Endothelial cell of hepatic sinusoid (primary cell): ENCODE data around the gene PLXNA1.

Experiments
- in situ Hi-C: cut with HindIII; loops from 2 replicates; pipeline ENCODE4 v1.10.0; 2017; ENCODE audit warnings: low sequenced_read_pairs

PLXNA1 gene

DNA sequence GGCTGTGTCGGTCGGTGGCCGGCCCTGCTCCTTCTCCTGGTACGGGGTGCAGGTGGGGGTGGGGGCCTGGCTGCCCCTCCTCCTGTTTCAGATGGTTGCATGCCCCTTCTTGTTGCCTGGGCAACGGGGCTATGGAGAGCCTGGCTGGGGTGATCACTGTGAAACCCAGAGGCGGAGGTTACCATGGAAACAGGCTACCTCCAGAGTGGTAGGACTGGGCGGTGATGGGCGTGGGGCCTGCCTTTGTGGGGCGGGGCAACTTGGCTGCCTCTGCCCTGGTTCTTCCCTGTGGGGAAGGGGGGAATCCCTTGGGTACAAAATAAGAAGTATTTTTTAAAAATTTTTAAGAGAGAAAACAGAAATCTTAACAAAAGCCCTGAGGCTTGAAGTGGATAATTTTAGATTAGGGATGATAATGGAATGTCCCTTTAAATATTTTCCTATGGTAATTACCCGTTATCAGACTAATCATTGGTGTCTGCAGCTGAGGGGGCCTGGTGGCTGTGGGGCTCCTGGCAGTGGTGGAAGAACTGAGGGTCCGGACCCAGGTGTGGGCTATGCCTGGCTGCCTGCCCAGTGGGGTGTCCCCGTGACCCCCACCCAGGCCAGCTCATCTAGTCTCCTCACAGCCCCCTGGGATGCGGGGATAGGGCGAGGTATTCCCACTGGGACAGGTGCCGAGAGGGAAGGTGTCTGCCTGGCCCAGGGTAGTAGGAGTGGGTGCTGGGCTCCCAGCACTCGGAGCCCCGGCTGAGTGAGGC is 32.5 kb downstream of the PLXNA1 start:
- in situ Hi-C loops, result no loop called here

DNA sequence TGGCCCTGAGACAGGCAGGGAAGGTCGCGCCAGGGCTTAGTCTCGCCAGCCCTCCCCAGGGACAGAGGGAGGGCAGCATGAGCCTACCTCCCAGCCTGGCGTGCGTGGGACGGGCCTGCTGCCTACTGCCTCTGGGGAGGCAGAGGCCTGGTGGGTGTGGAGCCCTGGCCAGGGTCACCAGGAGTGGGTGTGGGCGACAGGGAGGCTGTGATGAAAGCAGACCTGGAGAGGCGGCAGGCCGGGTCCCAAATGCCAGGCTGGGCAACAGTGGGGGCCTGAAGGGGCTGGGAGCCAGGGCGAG is 33.1 kb downstream of the PLXNA1 start:
- in situ Hi-C loops, result no loop called here

DNA sequence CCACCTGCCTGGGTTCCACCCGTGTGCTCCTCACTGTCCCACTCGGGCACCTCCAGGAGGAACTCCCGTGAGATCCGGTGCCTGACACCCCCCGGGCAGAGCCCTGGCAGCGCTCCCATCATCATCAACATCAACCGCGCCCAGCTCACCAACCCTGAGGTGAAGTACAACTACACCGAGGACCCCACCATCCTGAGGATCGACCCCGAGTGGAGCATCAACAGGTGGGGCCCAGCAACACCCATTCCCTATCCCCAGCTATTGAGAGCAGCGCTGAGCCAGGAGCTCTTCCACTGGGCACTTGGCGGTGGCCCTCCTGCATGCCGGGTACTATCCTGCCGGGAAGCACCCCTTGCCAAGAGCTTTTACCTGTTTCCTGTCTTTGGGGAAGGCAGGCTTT is 33.5 kb downstream of the PLXNA1 start:
- in situ Hi-C loops, result no loop called here

DNA sequence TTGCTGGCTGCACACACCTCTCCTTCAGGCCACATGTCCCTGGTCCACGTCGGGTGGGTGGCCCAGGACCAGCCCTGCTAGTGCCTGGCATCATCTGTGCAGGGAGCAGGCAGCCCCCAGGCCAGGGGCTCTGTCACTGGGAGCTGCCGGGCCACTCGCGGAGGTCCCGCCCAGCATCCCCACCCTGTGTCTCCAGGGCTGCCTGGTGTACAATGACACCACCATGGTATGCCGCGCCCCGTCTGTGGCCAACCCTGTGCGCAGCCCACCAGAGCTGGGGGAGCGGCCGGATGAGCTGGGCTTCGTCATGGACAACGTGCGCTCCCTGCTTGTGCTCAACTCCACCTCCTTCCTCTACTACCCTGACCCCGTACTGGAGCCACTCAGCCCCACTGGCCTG is 34.3 kb downstream of the PLXNA1 start:
- in situ Hi-C loops, result no loop called here

DNA sequence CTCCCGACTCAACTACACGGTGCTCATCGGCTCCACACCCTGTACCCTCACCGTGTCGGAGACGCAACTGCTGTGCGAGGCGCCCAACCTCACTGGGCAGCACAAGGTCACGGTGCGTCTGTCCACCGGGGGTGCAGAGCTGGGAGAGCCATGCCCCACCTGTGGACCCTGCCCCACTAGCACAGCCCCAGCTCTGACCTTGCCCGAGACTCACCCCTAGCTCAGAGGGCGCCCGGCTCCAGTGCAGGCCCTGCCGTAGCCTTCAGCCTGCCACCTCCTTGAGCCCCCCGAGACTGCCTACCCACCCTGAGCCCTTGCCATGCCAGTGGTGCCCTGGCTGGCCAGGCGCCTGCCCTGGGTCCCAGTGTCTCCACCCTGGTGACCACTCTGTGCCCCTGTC is 34.9 kb downstream of the PLXNA1 start:
- in situ Hi-C loops, result no loop called here

DNA sequence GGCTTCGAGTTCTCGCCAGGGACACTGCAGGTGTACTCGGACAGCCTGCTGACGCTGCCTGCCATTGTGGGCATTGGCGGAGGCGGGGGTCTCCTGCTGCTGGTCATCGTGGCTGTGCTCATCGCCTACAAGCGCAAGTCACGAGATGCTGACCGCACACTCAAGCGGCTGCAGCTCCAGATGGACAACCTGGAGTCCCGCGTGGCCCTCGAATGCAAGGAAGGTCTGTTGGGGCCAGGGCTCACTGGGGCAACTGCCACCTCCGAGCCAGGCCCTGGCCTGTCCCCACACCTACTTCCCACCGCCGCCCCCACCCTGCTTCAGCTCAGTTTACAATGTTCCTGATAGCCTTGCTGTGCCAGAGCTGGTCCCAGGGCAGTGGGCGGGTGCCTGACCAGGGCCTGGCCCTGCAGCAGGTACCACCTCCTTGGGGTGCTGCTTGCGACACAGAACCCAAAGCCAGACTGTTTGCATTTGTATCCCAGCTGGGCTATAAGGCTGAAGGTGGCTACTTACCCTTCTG is 35.5 kb downstream of the PLXNA1 start:
- in situ Hi-C loops, result no loop called here

DNA sequence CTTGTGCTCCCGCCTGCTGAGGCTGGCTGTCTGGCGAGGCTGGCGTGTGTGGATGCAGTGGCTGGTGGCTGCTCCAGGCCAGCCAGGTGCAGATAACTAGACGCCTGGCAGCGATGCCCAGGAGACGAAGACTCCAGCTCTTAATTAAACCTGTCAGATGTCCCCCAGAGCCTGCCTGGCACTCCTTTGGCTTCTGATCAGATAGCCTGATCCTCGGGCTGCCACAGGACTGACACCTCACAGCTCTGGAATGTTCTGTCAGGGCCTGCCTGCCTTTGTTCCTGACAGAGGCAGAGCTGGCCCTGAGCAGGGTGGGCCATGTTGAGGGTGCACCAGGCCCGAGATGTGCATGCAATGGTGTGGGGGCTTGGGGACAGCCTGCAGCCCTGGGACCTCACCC is 36.5 kb downstream of the PLXNA1 start:
- in situ Hi-C loops, result no loop called here

DNA sequence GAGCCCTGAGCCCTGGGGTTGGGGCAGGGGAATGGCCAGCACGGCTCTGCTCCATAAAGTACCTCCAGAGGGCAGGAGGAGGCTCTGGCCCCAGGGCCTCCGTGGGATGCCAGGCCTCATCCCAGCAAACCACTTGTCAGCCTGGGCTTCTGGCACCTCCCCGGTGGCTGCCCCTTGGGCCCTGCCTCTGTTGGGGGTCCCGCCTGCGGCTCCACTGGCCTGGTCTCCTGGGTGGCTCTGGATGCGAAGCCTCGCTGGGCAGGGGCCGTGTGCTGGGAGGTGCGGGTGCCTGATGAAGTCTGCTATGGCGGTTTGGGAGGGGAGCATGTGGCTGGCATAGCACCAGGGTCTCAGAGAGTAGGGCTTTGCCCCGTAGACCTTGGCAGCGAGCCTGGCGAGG is 37.6 kb downstream of the PLXNA1 start:
- in situ Hi-C loops, result no loop called here

DNA sequence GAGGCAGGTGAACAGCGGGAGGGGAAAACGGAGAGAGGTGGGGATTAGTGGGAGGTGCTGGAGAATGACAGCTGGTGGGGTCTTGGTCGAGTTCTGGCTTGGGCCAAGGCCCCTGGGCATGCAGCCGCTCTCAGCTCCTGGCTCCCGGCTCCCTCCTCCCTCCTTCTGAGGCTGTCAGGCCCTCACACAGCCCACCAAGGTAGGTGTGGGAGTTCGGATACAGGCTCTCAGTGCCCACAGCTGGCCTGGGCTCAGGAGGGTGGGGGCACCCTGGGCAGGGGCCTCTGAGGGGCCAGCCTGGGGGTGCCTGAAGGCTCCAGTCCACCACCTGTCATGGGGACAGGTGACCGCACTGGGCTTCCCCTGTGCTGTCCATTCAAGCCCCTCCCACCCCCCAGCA is 39.9 kb downstream of the PLXNA1 start:
- in situ Hi-C loops, result no loop called here

DNA sequence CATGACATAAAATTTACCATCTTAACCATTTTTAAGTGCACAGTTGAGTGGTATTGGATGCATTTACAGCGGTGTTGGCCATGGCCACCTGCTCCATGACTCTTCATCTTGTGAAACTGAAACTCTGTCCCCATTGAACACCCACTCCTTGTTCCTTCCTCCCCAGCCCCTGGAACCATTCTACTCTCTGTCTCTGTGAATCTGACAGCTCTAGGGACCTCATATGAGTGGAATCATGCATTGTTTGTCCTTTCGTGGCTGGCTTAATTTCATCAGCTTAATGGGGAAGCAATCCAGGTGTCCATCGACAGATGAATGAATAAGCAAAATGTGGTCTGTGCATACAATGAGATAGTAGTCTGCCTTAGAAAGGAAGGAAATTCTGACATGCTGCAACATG is 42.5 kb downstream of the PLXNA1 start:
- in situ Hi-C loops, result no loop called here

DNA sequence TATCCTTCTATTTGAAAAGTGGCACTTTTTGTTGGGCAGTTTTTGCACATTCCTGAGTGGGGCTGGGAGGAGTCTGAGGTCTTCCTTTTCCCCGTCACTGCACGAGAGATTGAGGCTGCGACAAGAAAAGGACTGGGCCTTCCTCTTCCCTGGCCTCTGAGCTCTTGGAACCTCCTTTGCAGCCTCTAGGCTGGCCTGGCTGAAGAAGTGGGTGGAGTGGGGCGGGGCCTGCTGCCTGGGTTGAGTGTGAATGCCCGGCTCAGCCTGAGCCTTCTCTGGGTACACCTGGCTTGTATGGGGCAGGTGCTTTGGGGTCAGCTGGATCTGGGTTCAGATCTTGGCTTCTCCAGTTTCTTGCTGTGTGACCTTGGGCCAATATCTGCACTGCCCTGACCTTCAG is 43.1 kb downstream of the PLXNA1 start:
- in situ Hi-C loops, result no loop called here

DNA sequence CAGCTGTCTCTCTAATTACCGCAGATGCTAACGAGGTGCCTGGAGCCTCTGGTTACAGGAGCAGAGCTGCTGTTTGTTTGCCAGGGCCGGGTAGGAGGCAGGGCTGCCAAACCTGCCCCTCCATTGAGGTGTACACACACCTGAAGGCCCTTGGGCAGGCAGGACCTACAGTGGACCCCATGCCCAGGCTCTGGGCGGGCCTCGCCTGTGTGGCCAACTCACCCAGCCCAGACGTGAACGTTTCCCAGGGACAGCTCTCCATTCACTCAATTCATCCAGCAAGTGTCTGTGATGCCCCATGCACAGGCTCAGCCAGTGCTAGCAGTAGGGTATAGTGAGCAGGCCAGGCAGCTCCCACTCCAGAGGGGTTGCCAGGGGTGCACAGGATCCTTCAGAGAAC is 43.7 kb downstream of the PLXNA1 start:
- in situ Hi-C loops, result no loop called here

DNA sequence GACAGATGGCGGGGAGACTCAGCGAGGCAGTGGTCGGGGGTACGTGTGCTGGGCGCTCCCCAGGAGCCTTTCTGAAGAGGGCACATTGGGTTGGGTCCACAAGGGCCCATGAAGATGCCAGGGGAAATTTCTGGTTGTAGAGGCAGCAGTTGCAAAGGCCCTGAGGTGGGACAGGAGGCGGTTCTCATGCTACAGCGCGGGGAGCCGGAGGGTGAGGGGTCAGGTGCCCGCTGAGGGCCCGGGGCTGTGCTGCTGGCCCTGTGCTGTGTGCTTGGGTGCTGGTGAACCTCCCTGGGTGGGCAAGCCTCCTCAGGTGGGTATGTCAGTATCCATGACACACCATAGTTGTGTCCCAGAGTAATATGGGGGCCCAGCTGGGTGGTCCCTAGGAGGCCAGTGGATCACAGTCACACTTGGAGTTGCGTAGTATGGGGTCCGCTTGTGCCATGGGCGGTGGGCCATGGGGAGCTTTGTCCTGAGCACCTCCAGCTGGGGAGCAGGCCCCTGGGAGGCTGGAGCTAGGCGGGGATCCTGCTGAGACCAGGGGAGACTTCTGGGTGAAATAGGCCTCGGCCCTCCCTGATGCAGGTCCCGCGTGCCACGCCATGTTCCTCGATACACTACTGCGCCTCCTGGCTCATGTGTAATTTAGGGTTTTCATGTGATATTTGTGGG is 44.3 kb downstream of the PLXNA1 start:
- in situ Hi-C loops, result no loop called here

DNA sequence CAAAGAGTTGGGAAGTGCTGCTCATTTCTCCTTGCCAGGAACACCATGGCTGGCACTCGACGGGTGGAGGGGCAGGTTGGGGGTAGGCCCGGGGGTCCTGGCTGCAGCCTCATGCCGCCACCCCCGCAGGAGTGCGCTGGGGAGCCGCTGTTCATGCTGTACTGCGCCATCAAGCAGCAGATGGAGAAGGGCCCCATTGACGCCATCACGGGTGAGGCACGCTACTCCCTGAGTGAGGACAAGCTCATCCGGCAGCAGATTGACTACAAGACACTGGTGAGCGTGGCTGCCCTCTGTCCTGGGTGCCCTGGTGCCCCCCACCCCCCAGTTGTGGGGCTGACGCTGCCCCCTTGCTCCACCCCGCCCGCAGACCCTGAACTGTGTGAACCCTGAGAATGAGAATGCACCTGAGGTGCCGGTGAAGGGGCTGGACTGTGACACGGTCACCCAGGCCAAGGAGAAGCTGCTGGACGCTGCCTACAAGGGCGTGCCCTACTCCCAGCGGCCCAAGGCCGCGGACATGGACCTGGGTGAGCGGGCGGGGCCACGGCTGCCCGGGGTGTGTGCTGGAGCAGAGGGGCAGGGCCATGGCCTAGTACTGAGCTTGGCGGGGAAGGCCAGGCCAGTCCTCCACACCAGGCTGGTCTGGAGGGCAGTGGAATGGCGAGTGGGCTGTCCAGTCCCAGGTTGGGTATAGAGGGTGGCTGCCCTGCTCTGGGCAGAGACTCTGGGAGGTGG is 45.1 kb downstream of the PLXNA1 start:
- in situ Hi-C loops, result no loop called here

DNA sequence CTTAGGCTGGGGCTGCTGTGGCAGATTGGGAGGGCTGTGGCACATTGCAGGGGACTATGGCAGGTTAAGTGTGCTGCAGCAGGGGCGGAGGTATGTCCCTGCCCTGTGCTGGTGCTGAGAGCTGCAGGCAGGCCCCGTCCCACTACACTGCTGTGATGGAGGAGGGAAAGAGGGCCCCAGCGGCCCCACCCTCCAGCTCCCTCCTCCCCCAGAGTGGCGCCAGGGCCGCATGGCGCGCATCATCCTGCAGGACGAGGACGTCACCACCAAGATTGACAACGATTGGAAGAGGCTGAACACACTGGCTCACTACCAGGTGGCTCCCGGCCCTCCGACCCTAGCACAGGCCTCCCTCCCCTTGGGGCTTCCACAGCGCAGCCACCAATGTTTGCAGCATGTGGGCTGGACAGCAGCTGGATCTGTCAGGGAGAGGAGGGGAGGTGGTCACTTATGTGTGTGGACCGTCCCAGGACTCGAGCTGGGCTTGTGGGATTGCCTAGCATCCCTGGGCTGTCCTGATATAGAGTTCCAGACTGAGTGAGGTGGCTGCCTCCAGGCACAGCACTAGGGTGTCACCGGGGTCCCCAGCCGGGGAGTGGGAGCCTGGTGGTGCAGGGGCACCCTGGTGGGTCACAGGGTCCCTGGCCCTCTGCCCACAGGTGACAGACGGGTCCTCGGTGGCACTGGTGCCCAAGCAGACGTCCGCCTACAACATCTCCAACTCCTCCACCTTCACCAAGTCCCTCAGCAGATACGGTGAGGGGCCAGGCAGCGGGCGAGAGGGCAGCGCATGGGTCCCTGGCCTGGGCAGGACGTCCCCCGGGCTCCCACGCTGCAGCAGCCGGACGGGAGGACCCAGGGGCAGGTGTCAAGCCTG is 46.1 kb downstream of the PLXNA1 start:
- in situ Hi-C loops, result no loop called here

DNA sequence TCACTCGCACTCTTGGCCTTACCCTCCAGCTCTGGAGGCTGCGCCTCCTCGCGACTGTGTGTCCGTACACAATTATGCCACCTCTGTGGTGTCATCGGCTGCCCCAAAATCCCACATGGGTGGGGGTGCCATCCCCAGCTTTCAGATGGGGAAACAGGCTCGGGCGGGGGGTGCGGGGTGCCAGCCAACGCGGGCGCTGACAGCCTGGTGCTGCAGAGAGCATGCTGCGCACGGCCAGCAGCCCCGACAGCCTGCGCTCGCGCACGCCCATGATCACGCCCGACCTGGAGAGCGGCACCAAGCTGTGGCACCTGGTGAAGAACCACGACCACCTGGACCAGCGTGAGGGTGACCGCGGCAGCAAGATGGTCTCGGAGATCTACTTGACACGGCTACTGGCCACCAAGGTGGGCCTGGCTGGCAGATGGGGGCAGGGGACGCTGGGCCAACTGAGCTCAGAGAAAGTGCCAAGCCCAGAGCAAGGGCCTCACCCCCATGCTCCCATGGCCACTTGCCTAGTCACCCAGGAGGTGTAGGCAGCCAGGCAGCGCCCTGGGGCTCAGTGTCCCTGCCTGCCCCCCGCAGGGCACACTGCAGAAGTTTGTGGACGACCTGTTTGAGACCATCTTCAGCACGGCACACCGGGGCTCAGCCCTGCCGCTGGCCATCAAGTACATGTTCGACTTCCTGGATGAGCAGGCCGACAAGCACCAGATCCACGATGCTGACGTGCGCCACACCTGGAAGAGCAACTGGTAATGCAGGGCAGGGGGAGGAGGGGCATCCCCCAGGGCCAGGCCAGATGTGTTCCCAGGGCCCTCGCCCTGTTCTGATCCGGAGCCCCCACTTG is 47.0 kb downstream of the PLXNA1 start:
- in situ Hi-C loops, result no loop called here

DNA sequence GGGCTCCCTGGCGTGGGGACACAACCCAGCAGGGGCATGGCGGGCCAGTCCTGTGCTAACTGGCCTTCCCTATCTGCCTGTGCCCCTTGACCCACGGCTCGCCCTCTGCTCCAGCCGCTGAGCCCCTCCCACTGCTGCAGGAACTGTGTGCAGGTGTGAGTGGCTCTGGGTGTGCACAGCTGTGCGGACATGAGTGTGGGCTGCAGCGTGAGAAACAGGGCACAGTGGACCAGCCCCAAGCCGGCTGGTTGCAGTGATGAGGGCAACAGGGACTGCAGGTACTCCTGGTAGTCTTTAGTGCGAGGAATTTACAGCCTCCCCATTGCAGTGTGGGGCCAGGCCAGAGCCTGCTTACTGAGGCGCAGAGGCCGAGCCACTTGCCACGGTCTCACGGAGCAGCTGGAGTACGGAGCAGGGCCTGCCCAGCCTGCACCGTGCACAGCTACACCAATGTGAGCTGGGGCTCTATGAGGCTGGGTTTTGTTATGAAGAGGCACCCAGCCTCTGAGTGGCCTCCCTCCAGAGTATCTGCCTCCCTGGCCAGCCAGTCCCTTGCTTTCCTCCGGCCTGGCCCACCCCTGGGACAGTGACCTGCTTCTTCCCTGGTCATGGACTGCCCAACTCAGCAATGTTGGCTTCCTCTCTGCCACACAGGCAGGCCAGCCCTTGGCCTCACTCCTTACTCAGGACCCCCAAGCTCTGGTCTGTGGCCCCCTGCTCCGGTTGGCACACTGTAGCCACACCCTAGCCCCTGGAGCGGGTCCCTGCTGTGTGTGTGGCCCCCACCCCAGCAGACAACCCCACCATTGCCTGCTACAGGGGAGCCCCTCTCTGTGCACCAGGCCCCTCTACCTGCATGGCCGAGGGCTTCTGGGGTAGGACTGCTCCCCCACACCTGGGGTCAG is 47.8 kb downstream of the PLXNA1 start:
- in situ Hi-C loops, result no loop called here

DNA sequence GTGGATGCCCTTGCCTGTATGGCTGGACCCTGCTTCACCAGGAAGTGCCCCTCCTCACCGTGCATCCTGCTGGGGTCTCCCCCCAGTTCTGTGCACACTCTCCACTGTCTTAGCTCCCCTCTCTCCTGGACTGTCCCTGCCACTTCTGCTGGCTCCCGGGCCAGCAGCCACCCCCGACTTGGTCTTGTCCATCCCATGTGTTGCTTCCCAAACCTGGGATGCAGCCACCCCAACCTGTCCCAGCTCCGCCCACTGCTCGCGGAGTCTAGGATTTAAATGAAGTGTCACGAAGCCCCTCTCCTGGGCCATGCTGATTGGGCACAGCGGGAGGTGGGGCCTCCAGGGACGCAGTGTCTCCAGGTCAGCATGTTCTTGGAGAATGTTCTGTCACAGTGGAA is 48.5 kb downstream of the PLXNA1 start:
- in situ Hi-C loops, result no loop called here

DNA sequence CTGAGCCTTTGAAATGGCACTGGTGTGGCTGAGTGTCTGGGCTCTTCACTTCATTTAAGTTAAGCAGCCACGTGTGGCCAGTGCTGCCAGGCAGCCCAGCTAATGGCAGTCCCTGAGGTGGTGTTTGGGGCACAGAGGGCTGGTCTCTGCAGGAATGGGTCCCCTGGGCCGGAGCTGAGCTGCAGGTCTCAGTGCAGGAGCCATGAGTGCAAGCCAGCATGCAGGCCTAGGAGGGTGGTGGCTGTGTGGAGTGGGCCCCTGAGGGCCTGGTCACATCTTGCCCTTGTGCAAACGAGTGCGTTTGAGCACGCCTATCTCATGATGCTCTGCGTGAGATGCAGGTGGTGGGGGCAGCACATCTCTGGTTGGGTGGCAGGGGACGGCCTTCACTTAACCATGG is 48.9 kb downstream of the PLXNA1 start:
- in situ Hi-C loops, result no loop called here
